Myometrial cell (primary cell): Measurements from ENCODE around the gene SLC5A5. TPM values are rescaled to one million over a fixed set of nuclear protein-coding genes. Genes with fewer than 3 reads are reported as not detected.

Source experiments
- total RNA-seq: library from RNA; depleted of rRNA; stranded (reverse); fragments of >200 nt; gene quantifications from 2 replicates; pipeline ENCODE4 v1.2.3, GENCODE V29; 2015

The SLC5A5 gene
- not detected in 2 replicates for total RNA-seq

DNA sequence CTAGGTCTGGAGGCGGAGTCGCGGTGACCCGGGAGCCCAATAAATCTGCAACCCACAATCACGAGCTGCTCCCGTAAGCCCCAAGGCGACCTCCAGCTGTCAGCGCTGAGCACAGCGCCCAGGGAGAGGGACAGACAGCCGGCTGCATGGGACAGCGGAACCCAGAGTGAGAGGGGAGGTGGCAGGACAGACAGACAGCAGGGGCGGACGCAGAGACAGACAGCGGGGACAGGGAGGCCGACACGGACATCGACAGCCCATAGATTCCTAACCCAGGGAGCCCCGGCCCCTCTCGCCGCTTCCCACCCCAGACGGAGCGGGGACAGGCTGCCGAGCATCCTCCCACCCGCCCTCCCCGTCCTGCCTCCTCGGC lies at the start of gene SLC5A5:
Gene SLC5A5 (plus strand): TSS at position 68 of the 373 bp plus-strand sequence. CDS start 375 bp downstream, outside the sequence.

DNA sequence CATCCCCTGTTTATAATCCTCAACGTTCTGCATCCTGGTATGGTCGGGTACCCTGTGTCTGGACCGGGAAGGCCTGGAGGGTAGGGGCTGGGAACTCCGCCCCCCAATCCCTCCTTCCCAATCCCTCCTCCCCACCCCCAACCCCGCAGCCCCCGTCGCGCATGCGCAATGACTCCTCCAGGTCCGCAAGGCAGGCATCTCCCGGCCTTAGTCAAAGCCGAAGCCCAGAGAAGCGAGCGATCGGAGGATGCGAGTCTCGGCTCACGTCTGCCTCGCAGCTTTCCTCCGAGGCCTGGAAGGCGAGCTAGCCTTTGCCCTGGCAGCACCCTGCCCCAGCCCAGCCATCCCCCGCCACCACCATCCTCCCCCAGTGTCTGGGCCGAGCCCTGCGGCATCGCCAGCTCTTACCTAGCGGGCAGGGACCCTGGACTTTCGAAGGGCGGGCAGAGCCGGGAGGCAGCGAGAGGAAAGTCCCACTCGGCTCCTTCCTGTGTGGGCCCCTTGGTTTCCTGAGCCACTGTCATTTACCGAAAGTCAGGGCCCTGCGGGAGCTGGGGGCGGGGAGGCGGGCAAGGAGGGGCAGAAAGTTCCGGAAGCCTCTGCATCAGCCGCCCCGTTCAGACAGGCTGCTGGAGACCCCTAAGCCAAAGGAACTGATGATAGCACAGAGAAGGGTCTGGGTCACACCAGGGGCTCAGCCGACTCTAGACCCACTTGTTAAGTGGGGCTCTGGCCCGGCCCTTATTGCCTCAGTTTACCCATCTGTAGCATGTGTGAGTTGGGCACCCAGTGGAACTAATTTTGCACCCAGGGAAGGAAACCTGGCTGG lies 24.0 kb upstream of the SLC5A5 start, which contains the start of gene JAK3:
Gene JAK3 (minus strand): TSS at position 445 of the 829 bp plus-strand sequence. CDS start 3,565 bp downstream, outside the sequence.

DNA sequence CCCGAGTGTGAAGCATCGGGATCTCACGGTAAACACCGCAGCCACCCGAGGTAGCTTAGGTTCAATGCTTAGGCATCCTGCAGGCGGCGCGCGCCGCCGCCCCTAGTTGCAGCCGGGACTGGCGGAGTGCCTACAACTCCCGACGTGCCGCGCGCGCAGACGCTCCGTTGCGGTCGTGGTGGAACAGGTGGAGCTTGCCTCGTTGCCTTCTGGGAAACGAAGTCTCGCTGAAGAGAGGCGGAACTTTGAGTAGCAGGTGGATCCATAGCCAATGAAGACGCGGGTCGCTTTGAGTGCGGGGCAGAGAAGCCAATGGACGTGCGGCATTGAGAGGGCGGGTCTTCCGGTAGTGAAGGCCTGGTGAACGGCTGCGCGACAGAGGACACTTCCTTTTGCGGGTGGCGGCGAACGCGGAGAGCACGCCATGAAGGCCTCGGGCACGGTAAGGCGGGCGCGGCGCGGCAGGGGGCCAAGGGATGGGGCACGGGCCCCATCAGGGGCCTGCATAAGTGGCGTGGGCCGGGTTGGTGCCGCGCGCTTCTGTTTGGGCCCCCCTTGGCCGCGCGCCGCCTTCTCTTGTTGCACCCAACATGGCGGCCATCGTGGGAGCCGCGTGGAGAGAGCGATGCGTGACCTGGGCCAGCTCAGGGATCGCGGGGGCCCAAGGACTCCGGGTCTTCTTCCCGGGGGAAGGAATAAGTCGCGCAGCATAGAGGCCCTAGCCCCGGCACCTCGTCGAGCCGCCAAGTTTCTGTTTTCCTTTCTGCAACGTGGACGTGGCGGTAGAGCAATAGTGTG lies 12.0 kb upstream of the SLC5A5 start, which contains the start of gene RPL18A:
Gene RPL18A (plus strand): TSS at position 378 of the 798 bp plus-strand sequence. CDS start 47 bp downstream, at position 425.

DNA sequence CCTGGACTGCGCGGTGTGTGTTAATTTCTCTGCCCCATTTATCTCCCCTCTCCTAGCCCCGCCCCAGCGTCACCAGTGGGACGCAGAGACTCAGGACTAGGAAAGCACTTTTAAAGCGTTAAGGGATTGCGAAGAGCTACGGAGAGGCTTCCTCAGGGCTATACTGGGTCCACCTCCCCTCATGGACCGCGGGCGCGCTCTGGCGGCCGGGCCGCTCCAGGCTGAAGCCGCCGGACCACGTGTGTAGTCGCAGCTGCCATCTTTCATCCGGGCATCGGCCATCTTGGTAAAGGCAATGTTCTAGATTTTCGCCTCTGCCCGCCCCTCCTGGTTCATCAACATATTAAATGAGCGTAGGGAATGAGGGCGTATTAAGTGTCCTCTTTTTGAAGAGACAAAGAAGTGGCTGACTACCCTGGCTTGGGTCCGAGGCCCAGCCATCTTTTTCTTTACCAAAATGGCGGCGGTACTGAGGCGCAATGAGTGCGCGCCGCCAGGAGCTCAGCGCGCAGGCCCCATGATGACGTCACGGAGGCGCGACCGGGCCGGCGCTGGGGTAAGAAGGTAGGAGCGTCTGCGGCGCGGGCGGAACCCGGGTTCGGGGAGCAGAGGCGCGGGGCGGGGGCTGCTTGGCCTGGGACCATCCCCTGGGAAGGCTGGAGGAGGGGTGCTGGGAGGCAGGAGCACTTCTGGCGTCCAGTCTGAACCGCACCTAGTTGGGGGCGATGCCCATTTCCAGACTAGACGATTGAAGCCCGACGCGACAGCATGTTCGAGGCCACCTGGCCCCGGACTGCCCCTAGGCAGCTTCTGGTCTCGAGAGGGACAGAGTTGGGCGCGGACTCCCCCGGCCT lies 61.0 kb downstream of the SLC5A5 start, which contains the start of gene CCDC124:
Gene CCDC124 (plus strand): TSS at position 531 of the 854 bp plus-strand sequence. CDS start 3,406 bp downstream, outside the sequence.

Other genes with a start within 250 kb of the SLC5A5 start
- not detected in 2 replicates for gene UNC13A, start 183.6 kb upstream of the SLC5A5 start, total RNA-seq
- 23.2 and 60.5 TPM in 2 replicates for gene MAP1S, start 152.5 kb upstream of the SLC5A5 start, total RNA-seq
- 0.86 and 2.1 TPM in 2 replicates for gene FCHO1, start 120.5 kb upstream of the SLC5A5 start, total RNA-seq
- not detected in 2 replicates for gene B3GNT3, start 76.8 kb upstream of the SLC5A5 start, total RNA-seq
- not detected in 2 replicates for gene INSL3, start 50.4 kb upstream of the SLC5A5 start, total RNA-seq
- gene JAK3, start 24.0 kb upstream of the SLC5A5 start, total RNA-seq: 5.5 and 6.2 TPM in 2 replicates
- 1,276 and 1,475 TPM in 2 replicates for gene RPL18A, start 12.0 kb upstream of the SLC5A5 start, total RNA-seq
- gene CCDC124, start 61.1 kb downstream of the SLC5A5 start, total RNA-seq: 103 and 111 TPM in 2 replicates
- gene KCNN1, start 95.2 kb downstream of the SLC5A5 start, total RNA-seq: not detected in 2 replicates
- 8.3 and 14.7 TPM in 2 replicates for gene ARRDC2, start 136.2 kb downstream of the SLC5A5 start, total RNA-seq
- 0.18 TPM in 1 of 2 replicates, not detected in the other for gene IL12RB1, start 215.0 kb downstream of the SLC5A5 start, total RNA-seq
- 4.3 and 7.2 TPM in 2 replicates for gene MAST3, start 225.8 kb downstream of the SLC5A5 start, total RNA-seq